ENCODE measurements around the gene THEMIS.

GRCh38 chr6:127844529-127844928 lies 56.3 kb downstream of the THEMIS start:
- TF ChIP-seq, protein P1, sequence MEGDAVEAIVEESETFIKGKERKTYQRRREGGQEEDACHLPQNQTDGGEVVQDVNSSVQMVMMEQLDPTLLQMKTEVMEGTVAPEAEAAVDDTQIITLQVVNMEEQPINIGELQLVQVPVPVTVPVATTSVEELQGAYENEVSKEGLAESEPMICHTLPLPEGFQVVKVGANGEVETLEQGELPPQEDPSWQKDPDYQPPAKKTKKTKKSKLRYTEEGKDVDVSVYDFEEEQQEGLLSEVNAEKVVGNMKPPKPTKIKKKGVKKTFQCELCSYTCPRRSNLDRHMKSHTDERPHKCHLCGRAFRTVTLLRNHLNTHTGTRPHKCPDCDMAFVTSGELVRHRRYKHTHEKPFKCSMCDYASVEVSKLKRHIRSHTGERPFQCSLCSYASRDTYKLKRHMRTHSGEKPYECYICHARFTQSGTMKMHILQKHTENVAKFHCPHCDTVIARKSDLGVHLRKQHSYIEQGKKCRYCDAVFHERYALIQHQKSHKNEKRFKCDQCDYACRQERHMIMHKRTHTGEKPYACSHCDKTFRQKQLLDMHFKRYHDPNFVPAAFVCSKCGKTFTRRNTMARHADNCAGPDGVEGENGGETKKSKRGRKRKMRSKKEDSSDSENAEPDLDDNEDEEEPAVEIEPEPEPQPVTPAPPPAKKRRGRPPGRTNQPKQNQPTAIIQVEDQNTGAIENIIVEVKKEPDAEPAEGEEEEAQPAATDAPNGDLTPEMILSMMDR (IDR thresholded peaks at IDR 0.05; ENCODE audit: low read depth, low read length, poor library complexity, severe bottlenecking) = no peak
- TF ChIP-seq EZH2phosphoT487 (IDR thresholded peaks at IDR 0.05; ENCODE audit: borderline replicate concordance, low read length) = no peak
